ENCODE measurements around the gene MED23. TPM values are rescaled to one million over a fixed set of nuclear protein-coding genes. Genes with fewer than 3 reads are reported as not detected.

MED23 gene
- total RNA-seq, 2 donors from 2014 or later = 48.5 to 60.4 TPM

- Mint-ChIP-seq H3K36me3 (ENCODE audit: low read depth) (peaks cover 6% of the 10 kb centered on the region), H3K4me1 (peaks cover 2% of the 10 kb centered on the region), H3K27ac (no peak overlapping the region), H3K27me3 (no peaks in the 10 kb centered on the region), H3K4me3 (no peak overlapping the region)
- ATAC-seq (no peak), DNase-seq (no peak)
- H3K9me3 ChIP-seq (ENCODE audit: control insufficient read depth, low read length, poor library complexity, severe bottlenecking) = no peaks in the 10 kb centered on the region
Observed at GRCh38 chr6:131586543-131586942, 41.5 kb downstream of the MED23 start.

GRCh38 chr6:131581523-131581922, 46.5 kb downstream of the MED23 start:
- no peaks in the 10 kb centered on the region for H3K4me1 Mint-ChIP-seq
- no peaks in the 10 kb centered on the region for H3K36me3 Mint-ChIP-seq (ENCODE audit: low read depth)
- ATAC-seq (no peak), DNase-seq (no peak)
- H3K9me3 ChIP-seq (ENCODE audit: control insufficient read depth, low read length, poor library complexity, severe bottlenecking) = no peaks in the 10 kb centered on the region
- H3K4me3 Mint-ChIP-seq = no peak overlapping the region
- no peak overlapping the region for H3K27ac Mint-ChIP-seq
- H3K27me3 Mint-ChIP-seq = no peaks in the 10 kb centered on the region

DNA sequence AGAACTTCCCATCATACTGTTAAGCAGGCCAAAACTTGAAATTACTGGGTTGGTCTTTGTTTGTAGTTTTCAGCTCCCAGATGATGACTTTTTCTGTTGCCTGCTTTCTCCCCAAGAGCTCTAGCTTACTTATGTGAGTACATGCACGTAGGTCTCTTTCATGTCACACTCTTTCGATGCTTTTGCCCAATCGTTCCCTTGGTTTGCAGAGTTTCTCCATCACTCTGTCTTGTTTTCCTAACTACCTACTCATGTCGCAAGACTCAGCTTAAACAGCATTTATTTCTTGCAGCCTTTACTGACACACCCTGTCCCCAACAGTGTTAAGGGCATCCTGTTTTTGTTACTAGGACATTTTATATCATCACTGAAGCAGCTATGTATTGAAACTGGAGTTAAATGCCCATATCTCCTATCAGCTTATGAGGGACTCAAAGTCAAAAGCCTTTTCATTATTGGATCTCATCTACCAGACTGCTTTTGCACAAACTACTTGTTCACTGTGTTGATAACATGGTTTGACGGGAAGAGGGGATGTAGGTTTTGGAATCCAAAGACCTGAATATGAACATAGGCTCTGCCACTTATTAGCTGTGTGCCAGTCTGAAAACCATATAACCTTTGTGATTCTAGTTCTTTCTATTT, 52.1 kb downstream of the MED23 start:
- no peak overlapping the region for H3K4me3 Mint-ChIP-seq
- H3K9me3 ChIP-seq (ENCODE audit: control insufficient read depth, low read length, poor library complexity, severe bottlenecking) = no peaks in the 10 kb centered on the region
- no peak for ATAC-seq
- no peaks in the 10 kb centered on the region for H3K27me3 Mint-ChIP-seq
- H3K36me3 Mint-ChIP-seq (ENCODE audit: low read depth) = peaks cover 5% of the 10 kb centered on the region
- DNase-seq = no peak
- peaks cover 2% of the 10 kb centered on the region for H3K4me1 Mint-ChIP-seq
- H3K27ac Mint-ChIP-seq = no peak overlapping the region

DNA sequence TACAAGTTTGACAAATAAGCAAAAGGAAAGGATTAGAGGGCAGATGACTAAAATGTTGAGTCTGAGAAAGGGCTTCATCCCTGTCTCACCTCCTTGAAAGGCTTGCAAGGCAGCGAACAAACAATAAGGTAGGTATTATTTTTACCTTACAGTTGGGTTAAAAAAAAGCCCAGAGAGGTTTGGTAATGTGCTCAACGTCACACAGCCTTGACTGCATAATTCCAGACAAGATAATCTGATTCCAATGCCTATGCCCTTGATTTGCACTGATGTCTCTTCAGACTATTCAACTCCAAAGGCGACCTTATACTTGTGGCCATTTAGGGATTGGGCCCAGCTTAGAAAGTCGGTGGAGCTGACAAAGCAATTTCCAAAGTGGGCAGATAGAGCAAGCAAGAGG, 53.4 kb downstream of the MED23 start:
- Mint-ChIP-seq H3K36me3 (ENCODE audit: low read depth) (peaks cover 5% of the 10 kb centered on the region), H3K4me1 (peaks cover 2% of the 10 kb centered on the region), H3K27ac (no peak overlapping the region), H3K27me3 (no peaks in the 10 kb centered on the region), H3K4me3 (no peak overlapping the region)
- ATAC-seq (no peak), DNase-seq (no peak)
- no peaks in the 10 kb centered on the region for H3K9me3 ChIP-seq (ENCODE audit: control insufficient read depth, low read length, poor library complexity, severe bottlenecking)

- Mint-ChIP-seq H3K4me3 (no peak overlapping the region), H3K4me1 (peaks cover 2% of the 10 kb centered on the region), H3K36me3 (ENCODE audit: low read depth) (peaks cover 5% of the 10 kb centered on the region), H3K27me3 (no peaks in the 10 kb centered on the region), H3K27ac (no peak overlapping the region)
- H3K9me3 ChIP-seq (ENCODE audit: control insufficient read depth, low read length, poor library complexity, severe bottlenecking) = no peaks in the 10 kb centered on the region
- no peak for ATAC-seq
- DNase-seq = no peak
Observed at GRCh38 chr6:131574133-131574532, 53.9 kb downstream of the MED23 start.

- no peaks in the 10 kb centered on the region for H3K9me3 ChIP-seq (ENCODE audit: control insufficient read depth, low read length, poor library complexity, severe bottlenecking)
- DNase-seq (no peak), ATAC-seq (no peak)
- Mint-ChIP-seq H3K27ac (no peak within 1 kb of the TSS), H3K27me3 (no peaks in the 10 kb centered on the region), H3K4me3 (no peak within 1 kb of the TSS), H3K36me3 (ENCODE audit: low read depth) (peaks cover 5% of the 10 kb centered on the region), H3K4me1 (peaks cover 2% of the 10 kb centered on the region)
Observed at GRCh38 chr6:131572686-131573415, 55.2 kb downstream of the MED23 start, which contains the start of gene ARG1. Gene ARG1 (plus strand): TSS chr6:131573226. CDS start chr6:131573283, 57 bp downstream.

- Mint-ChIP-seq H3K4me1 (no peaks in the 10 kb centered on the region), H3K4me3 (no peak overlapping the region), H3K27ac (no peak overlapping the region), H3K27me3 (no peaks in the 10 kb centered on the region), H3K36me3 (ENCODE audit: low read depth) (peaks cover 4% of the 10 kb centered on the region)
- DNase-seq (no peak), ATAC-seq (no peak)
- H3K9me3 ChIP-seq (ENCODE audit: control insufficient read depth, low read length, poor library complexity, severe bottlenecking) = no peaks in the 10 kb centered on the region
Observed at GRCh38 chr6:131568726-131569125, 59.3 kb downstream of the MED23 start.

- no peak overlapping the region for H3K27ac Mint-ChIP-seq
- no peak for ATAC-seq
- H3K36me3 Mint-ChIP-seq (ENCODE audit: low read depth) = peaks cover 2% of the 10 kb centered on the region
- no peaks in the 10 kb centered on the region for H3K9me3 ChIP-seq (ENCODE audit: control insufficient read depth, low read length, poor library complexity, severe bottlenecking)
- DNase-seq = no peak
- peaks cover 7% of the 10 kb centered on the region for H3K27me3 Mint-ChIP-seq
- H3K4me1 Mint-ChIP-seq = no peaks in the 10 kb centered on the region
- H3K4me3 Mint-ChIP-seq = no peak overlapping the region
Observed at GRCh38 chr6:131565056-131565455, 63.0 kb downstream of the MED23 start.

DNA sequence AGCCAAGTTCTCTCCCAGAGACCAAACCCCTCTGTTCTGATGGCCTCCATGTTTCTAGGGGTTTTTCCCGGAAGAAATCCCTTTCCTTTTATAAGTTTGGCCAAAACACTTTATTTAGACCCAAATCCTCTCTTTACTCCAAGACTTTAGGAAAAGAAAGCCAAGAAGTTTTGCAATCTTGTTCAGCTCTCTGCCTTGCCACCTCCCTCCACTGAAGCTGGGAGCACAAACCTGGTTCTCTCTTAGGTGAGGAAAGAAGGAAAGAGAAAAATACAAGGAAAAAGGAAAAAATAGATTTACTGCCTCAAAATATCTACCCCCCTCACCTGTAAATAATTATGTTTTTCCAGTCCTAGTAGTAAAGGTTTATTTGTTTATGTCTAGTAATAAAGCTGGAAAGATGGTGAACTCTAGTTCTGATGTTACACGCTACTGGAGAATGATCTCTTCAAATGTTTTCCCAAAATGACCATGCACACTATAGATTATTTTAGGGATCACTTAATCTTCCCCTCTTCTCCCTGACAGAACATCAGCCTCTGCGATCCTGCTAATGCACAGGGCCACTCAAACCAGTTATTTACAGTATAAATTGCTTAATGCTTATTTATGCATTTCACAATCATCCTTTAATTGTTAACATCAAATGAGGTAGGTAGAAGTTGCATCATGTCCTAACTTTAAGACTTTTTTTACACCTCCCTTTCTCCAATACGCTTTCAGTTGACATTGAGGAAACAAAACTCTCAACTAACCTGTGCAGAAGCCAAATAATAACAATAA, 65.9 kb downstream of the MED23 start:
- Mint-ChIP-seq H3K36me3 (ENCODE audit: low read depth) (peaks cover 2% of the 10 kb centered on the region), H3K4me3 (no peak overlapping the region), H3K4me1 (no peaks in the 10 kb centered on the region), H3K27ac (no peak overlapping the region), H3K27me3 (peaks cover 7% of the 10 kb centered on the region)
- ATAC-seq (no peak), DNase-seq (no peak)
- no peaks in the 10 kb centered on the region for H3K9me3 ChIP-seq (ENCODE audit: control insufficient read depth, low read length, poor library complexity, severe bottlenecking)

GRCh38 chr6:131558922-131559321, 69.1 kb downstream of the MED23 start:
- no peaks in the 10 kb centered on the region for H3K4me1 Mint-ChIP-seq
- peaks cover 10% of the 10 kb centered on the region for H3K27me3 Mint-ChIP-seq
- no peak overlapping the region for H3K27ac Mint-ChIP-seq
- ATAC-seq (no peak), DNase-seq (no peak)
- no peaks in the 10 kb centered on the region for H3K9me3 ChIP-seq (ENCODE audit: control insufficient read depth, low read length, poor library complexity, severe bottlenecking)
- H3K36me3 Mint-ChIP-seq (ENCODE audit: low read depth) = no peaks in the 10 kb centered on the region
- H3K4me3 Mint-ChIP-seq = no peak overlapping the region

DNA sequence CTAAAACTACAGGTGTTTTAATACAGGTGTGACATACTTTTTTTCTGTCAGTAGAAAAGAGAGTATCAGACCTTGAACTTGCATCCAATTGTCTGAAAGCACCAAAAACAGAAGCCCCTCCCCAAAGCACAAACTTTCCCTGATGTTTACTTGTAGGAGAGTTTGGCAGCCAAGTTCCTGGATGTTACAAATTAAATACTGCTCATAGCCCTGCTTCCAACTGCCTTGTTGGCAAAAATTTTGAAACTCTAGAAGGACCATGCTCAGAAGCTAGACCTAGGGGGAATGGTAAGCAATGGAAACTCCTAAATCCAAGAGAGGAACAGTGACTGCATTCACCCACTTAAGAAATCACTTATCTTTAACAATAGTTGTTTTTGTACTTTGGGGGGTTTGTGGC, 72.0 kb downstream of the MED23 start:
- ATAC-seq (no peak), DNase-seq (no peak)
- H3K4me3 Mint-ChIP-seq = no peak overlapping the region
- no peak overlapping the region for H3K27ac Mint-ChIP-seq
- H3K27me3 Mint-ChIP-seq = peaks cover 10% of the 10 kb centered on the region
- no peaks in the 10 kb centered on the region for H3K4me1 Mint-ChIP-seq
- no peaks in the 10 kb centered on the region for H3K36me3 Mint-ChIP-seq (ENCODE audit: low read depth)
- H3K9me3 ChIP-seq (ENCODE audit: control insufficient read depth, low read length, poor library complexity, severe bottlenecking) = no peaks in the 10 kb centered on the region

DNA sequence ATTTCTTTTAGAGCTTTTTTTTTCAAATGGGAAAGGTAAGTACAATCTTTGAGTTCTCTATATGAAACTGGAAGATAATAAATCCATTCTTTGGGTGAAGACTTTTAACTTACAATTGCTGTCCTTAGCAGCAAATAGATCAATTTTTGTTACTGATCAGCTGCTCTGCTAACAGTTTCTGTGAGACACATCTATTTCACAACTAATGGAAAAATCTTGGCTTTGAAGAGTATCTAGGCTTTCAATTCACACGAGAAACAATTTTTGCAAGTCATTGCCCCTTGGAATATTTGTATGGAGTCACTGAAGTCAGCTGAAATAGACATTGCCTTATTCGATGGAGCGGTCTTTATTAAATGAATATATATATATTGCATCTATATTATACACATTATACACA, 75.5 kb downstream of the MED23 start:
- Mint-ChIP-seq H3K4me1 (no peaks in the 10 kb centered on the region), H3K36me3 (ENCODE audit: low read depth) (no peaks in the 10 kb centered on the region), H3K27ac (no peak overlapping the region), H3K27me3 (peaks cover 17% of the 10 kb centered on the region), H3K4me3 (no peak overlapping the region)
- H3K9me3 ChIP-seq (ENCODE audit: control insufficient read depth, low read length, poor library complexity, severe bottlenecking) = no peaks in the 10 kb centered on the region
- DNase-seq = no peak
- no peak for ATAC-seq

- no peak for ATAC-seq
- H3K27me3 Mint-ChIP-seq = peaks cover 19% of the 10 kb centered on the region
Observed at GRCh38 chr6:131551902-131552301, 76.1 kb downstream of the MED23 start.

More at GRCh38 chr6:131551902-131552301, 76.1 kb downstream of the MED23 start:
- H3K9me3 ChIP-seq (ENCODE audit: control insufficient read depth, low read length, poor library complexity, severe bottlenecking) = no peaks in the 10 kb centered on the region
- no peak overlapping the region for H3K27ac Mint-ChIP-seq
- no peaks in the 10 kb centered on the region for H3K4me1 Mint-ChIP-seq
- H3K4me3 Mint-ChIP-seq = no peak overlapping the region
- DNase-seq = no peak
- H3K36me3 Mint-ChIP-seq (ENCODE audit: low read depth) = no peaks in the 10 kb centered on the region

Measured in T-helper 17 cell (primary cell).